Peyer's patch (tissue), 4 donors: ENCODE data around the gene NABP2. TPM values are rescaled to one million over a fixed set of nuclear protein-coding genes. Genes with fewer than 3 reads are reported as not detected.

Experiments
- DNase-seq, 3 donors: peaks; one replicate each; pipeline ENCODE4 v3.0.0-alpha.2; 2017 to 2019
- H3K27ac ChIP-seq, 4 donors: fragments of 200-600 bp; sonication (generic); one replicate each; pipeline ENCODE4 v1.5.1; 2016 to 2019
- H3K27me3 ChIP-seq, 2 donors: fragments of 200-600 bp; sonication (generic); one replicate each; pipeline ENCODE4 v1.5.1; 2019
- H3K36me3 ChIP-seq, 3 donors: fragments of 200-600 bp; sonication (generic); one replicate each; pipeline ENCODE4 v1.5.1; 2016 to 2019
- H3K4me1 ChIP-seq, 4 donors: fragments of 200-600 bp; sonication (generic); one replicate each; pipeline ENCODE4 v1.5.1; 2016 to 2019
- H3K4me3 ChIP-seq, 4 donors: fragments of 200-600 bp; sonication (generic); 1 replicate in 3 of 4; 2 replicates in 1 of 4; pipeline ENCODE4 v1.5.1; 2016 to 2019; ENCODE audit warnings: mild to moderate bottlenecking in 1 of 4
- H3K9me3 ChIP-seq, 4 donors: fragments of 200-600 bp; sonication (generic); one replicate each; pipeline ENCODE4 v1.5.1; 2016 to 2019; ENCODE audit warnings: mild to moderate bottlenecking in 1 of 4
- POLR2A ChIP-seq, 2 donors: fragments of 450-650 bp; IDR thresholded peaks; one replicate each; pipeline ENCODE4 v1.5.1; 2017; ENCODE audit warnings: antibody characterized with exemption in 2 of 2, mild to moderate bottlenecking in 2 of 2, moderate library complexity in 2 of 2
- total RNA-seq, 4 donors: library from RNA; depleted of rRNA; stranded (reverse); fragments of >200 nt; gene quantifications; one replicate each; pipeline ENCODE4 v1.1.0, GENCODE V29; 2016
- TF ChIP-seq, protein P1 (sequence below), 6 experiments: fragments of 450-650 bp in 4 of 6; fragments of 200-600 bp in 2 of 6; sonication (generic) in 1 of 6; IDR thresholded peaks; one replicate each; pipeline ENCODE4 v1.5.1; 2017 to 2019; ENCODE audit warnings: antibody characterized with exemption in 6 of 6, mild to moderate bottlenecking in 3 of 6, moderate library complexity in 1 of 6

NABP2 gene
- total RNA-seq, 4 donors from 2014 or later = 15.3 to 25.3 (median 23.5) TPM

DNA sequence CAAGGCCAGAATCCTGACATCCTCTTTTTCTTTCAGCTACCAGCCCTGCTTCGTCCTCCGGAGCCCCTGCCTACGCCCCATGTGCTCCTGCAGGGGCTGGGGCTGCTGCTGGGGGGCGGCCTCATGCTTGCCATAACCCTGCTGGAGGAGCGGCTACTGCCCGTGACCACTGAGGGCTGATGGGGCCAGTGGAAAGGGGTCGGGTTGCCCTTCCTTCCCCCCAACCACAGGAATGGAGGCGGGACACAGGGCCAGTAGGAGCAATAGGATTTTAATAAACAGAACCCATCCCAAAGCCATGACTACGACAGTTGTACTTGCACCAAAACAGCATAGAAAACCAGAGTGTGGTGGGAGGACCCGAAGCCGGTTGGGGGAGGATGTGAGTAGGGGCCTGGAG is 13.4 kb downstream of the NABP2 start:
- Histone ChIP-seq H3K4me3 (no peak overlapping the region), H3K4me1 (no peaks in the 10 kb centered on the region), H3K27me3 (no peaks in the 10 kb centered on the region), H3K9me3 (no peaks in the 10 kb centered on the region), H3K36me3 (peaks cover 0 to 58% (median 0%) of the 10 kb centered on the region in 3 donors), H3K27ac (no peak overlapping the region)
- no peak for TF ChIP-seq POLR2A (IDR thresholded peaks at IDR 0.05)
- TF ChIP-seq, protein P1, sequence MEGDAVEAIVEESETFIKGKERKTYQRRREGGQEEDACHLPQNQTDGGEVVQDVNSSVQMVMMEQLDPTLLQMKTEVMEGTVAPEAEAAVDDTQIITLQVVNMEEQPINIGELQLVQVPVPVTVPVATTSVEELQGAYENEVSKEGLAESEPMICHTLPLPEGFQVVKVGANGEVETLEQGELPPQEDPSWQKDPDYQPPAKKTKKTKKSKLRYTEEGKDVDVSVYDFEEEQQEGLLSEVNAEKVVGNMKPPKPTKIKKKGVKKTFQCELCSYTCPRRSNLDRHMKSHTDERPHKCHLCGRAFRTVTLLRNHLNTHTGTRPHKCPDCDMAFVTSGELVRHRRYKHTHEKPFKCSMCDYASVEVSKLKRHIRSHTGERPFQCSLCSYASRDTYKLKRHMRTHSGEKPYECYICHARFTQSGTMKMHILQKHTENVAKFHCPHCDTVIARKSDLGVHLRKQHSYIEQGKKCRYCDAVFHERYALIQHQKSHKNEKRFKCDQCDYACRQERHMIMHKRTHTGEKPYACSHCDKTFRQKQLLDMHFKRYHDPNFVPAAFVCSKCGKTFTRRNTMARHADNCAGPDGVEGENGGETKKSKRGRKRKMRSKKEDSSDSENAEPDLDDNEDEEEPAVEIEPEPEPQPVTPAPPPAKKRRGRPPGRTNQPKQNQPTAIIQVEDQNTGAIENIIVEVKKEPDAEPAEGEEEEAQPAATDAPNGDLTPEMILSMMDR (IDR thresholded peaks at IDR 0.05) = no peak
- no peak for DNase-seq

DNA sequence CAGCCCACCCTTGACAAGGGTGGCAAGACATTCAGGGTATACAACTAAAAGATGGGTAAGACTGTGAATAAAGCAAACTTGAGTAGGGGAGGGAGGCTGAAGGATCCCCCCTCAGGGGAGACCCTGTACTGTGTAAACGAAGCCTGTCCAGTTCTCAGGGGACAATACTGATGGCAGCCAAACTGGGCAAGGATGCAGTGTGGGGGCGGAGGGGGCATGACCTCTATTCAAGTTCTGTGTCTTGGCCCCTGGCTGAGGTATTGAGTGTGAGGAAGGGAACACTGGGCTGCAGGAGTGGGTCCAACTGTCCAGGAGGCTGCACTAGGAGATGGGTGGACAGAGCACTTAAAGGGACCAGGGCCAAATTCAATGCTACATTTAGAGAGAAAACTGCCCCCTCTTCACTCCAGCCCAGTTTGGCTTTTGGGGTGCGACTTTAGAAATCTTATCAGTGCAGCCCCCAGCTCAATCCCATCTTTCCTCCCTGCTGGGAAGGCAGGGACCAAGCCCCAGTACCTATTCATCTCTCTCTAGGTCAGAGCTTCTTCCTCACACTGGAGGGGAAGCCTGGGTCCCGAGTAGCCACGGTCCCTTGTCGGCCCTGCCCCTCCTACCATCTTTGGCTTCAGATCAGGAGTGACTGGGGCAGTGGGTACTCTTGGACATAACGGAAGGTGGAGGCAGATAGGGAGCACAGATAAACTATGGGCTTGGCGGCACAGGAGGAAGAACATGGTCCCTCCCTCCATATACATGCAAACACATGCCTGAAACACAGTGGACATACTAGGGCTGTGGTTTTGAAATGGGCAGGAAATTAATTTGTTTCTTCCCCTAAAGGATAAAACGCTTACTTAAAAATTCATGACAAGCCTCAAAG is 17.5 kb downstream of the NABP2 start:
- TF ChIP-seq POLR2A (IDR thresholded peaks at IDR 0.05) = no peak
- TF ChIP-seq, protein P1 (IDR thresholded peaks at IDR 0.05) = no peak
- no peaks in the 10 kb centered on the region for H3K4me1 ChIP-seq
- H3K9me3 ChIP-seq = no peaks in the 10 kb centered on the region
- H3K27me3 ChIP-seq = no peaks in the 10 kb centered on the region
- H3K36me3 ChIP-seq = peaks cover 0 to 90% (median 0%) of the 10 kb centered on the region in 3 donors
- H3K27ac ChIP-seq = no peak overlapping the region
- no peak overlapping the region for H3K4me3 ChIP-seq
- no peak for DNase-seq

DNA sequence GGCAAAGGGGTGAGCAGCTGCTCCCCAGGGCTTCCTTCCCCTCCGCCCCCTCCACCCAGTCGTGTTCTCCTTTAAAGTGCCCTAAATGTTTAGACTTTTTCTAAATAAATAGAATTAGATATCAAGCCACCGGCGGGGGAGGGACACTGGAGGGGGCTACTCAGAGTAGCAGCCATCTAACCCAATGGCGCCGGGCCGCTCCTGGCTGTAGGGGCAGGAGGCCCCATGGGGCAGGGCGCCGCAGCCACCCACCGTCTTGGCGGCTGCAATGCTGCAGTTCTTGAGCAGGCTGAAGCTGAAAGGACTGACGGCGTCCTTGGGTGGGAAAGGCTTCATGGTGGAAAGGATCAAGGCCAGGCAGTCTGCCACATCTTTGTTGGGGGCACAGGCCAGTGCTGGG is 18.8 kb downstream of the NABP2 start:
- H3K36me3 ChIP-seq = peaks cover 0 to 92% (median 0%) of the 10 kb centered on the region in 3 donors
- H3K4me1 ChIP-seq = no peaks in the 10 kb centered on the region
- H3K27me3 ChIP-seq = no peaks in the 10 kb centered on the region
- TF ChIP-seq, protein P1 (IDR thresholded peaks at IDR 0.05) = no peak
- no peak for TF ChIP-seq POLR2A (IDR thresholded peaks at IDR 0.05)
- no peak overlapping the region for H3K4me3 ChIP-seq
- H3K9me3 ChIP-seq = no peaks in the 10 kb centered on the region
- H3K27ac ChIP-seq = no peak overlapping the region
- DNase-seq = no peak

DNA sequence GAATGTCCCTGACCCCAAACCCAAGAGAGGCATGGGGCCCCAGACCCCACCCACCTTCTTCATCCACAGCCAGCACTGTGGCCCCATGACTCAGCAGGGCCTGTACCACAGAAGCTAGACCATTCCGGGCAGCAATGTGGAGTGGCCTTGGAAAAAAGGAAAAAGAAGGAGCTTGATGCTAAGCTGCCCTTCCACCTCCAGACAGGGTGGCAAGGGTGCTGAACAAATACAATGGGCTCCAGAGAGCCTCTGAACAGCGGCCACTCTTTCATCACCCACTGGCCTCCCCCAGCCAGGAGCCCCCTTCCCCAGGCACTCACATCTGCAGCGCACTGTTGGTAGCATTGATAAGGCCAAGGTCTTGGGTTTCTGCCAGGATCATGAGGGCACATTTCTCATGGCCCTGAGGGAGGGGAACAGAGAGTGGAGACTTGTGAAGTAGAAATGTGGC is 19.6 kb downstream of the NABP2 start:
- H3K27me3 ChIP-seq = no peaks in the 10 kb centered on the region
- peaks cover 0 to 94% (median 0%) of the 10 kb centered on the region in 3 donors for H3K36me3 ChIP-seq
- TF ChIP-seq POLR2A (IDR thresholded peaks at IDR 0.05) = no peak
- TF ChIP-seq, protein P1 (IDR thresholded peaks at IDR 0.05) = no peak
- DNase-seq = no peak
- no peak overlapping the region for H3K27ac ChIP-seq
- no peaks in the 10 kb centered on the region for H3K4me1 ChIP-seq
- no peak overlapping the region for H3K4me3 ChIP-seq
- no peaks in the 10 kb centered on the region for H3K9me3 ChIP-seq

DNA sequence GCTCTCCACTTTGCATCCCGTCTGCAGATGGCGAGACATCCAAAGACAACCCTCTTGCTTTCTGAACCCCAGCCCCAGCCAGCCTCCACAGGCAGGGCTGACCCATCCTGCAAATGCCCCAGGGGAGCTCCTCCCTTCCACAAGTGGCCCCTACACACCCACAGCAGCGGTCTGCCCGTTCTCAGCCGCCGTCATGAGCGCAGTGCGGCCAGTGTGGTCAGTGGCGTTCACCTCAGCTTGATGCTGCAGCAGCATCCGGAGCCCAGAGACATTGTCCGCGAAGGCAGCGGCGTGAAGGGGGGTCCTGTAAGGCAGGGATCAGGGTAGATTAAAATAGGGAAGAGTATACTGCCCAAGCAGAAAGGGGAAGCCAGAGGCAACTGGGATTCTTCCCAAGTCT is 20.4 kb downstream of the NABP2 start:
- no peak overlapping the region for H3K27ac ChIP-seq

More for the DNA sequence above, 20.4 kb downstream of the NABP2 start:
- Histone ChIP-seq H3K4me1 (no peaks in the 10 kb centered on the region), H3K4me3 (no peak overlapping the region), H3K9me3 (no peaks in the 10 kb centered on the region), H3K27me3 (no peaks in the 10 kb centered on the region), H3K36me3 (peaks cover 0 to 100% (median 0%) of the 10 kb centered on the region in 3 donors)
- TF ChIP-seq POLR2A (IDR thresholded peaks at IDR 0.05) = no peak
- TF ChIP-seq, protein P1 (IDR thresholded peaks at IDR 0.05) = no peak
- no peak for DNase-seq
